Ishikawa (cell line): Measurements from ENCODE around the gene ENG.

Experiments used
- CEBPB ChIP-seq: IDR thresholded peaks from 2 replicates; pipeline ENCODE4 v1.6.1; 2012
- CREB1 ChIP-seq: IDR thresholded peaks from 2 replicates; pipeline ENCODE4 v1.6.1; 2012; ENCODE audit warnings: low read depth
- EGR1 ChIP-seq: IDR thresholded peaks from 2 replicates; pipeline ENCODE4 v1.6.1; 2012
- EP300 ChIP-seq: IDR thresholded peaks from 2 replicates; pipeline ENCODE4 v1.6.1; 2012; ENCODE audit warnings: borderline replicate concordance
- FOXM1 ChIP-seq: IDR thresholded peaks from 2 replicates; pipeline ENCODE4 v1.6.1; 2012; ENCODE audit warnings: low read depth, borderline replicate concordance
- NFIC ChIP-seq: IDR thresholded peaks from 2 replicates; pipeline ENCODE4 v1.6.1; 2012
- RAD21 ChIP-seq: IDR thresholded peaks from 2 replicates; pipeline ENCODE4 v1.6.1; 2012; ENCODE audit warnings: low read depth
- REST ChIP-seq: IDR thresholded peaks from 2 replicates; pipeline ENCODE4 v1.6.1; 2012; ENCODE audit warnings: low read depth, mild to moderate bottlenecking
- TAF1 ChIP-seq: IDR thresholded peaks from 2 replicates; pipeline ENCODE4 v1.6.1; 2012; ENCODE audit warnings: low read depth, mild to moderate bottlenecking
- TEAD4 ChIP-seq: IDR thresholded peaks from 2 replicates; pipeline ENCODE4 v1.6.1; 2012
- YY1 ChIP-seq: IDR thresholded peaks from 2 replicates; pipeline ENCODE4 v1.6.1; 2012; ENCODE audit warnings: low read depth
- ZBTB7A ChIP-seq: IDR thresholded peaks from 2 replicates; pipeline ENCODE4 v1.6.1; 2012; ENCODE audit warnings: low read depth
- TF ChIP-seq, protein P1 (sequence below): IDR thresholded peaks from 2 replicates; pipeline ENCODE4 v1.6.1; 2012

- TF ChIP-seq EP300, result no peak
- no peak for TF ChIP-seq RAD21
- TF ChIP-seq CREB1, result no peak
- TF ChIP-seq, protein P1, sequence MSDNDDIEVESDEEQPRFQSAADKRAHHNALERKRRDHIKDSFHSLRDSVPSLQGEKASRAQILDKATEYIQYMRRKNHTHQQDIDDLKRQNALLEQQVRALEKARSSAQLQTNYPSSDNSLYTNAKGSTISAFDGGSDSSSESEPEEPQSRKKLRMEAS, result no peak
- no peak for TF ChIP-seq REST
- no peak for TF ChIP-seq TEAD4
- no peak for TF ChIP-seq EGR1
- no peak for TF ChIP-seq FOXM1
- no peak for TF ChIP-seq YY1
- no peak for TF ChIP-seq CEBPB
- no peak for TF ChIP-seq TAF1
- TF ChIP-seq NFIC, result no peak
- no peak for TF ChIP-seq ZBTB7A
These were observed 77.6 kb downstream of the ENG start for GRCh38 chr9:127776924-127777289.
